Measurements from ENCODE around the gene FCRLB. TPM values are rescaled to one million over a fixed set of nuclear protein-coding genes. Genes with fewer than 3 reads are reported as not detected.
"Not testable (repeated sequence)": the region's sequence is repeated elsewhere in the genome, so short reads cannot be mapped to it uniquely, and the experiment has no call there.

The FCRLB gene
- total RNA-seq, 2 experiments from 2014 or later = 0.35 to 0.43 TPM

- Mint-ChIP-seq H3K27me3 (peaks cover 54% of the 10 kb centered on the region), H3K4me3 (peak overlapping the region; percentile 78), H3K27ac (peak overlapping the region; percentile 56), H3K4me1 (peaks cover 56% of the 10 kb centered on the region)
- ChIA-PET CTCF (interaction anchor here (0.8 to 2.4 kb wide), 10 partner anchors 10 to 243 kb away, joined by 3 to 17 read pairs (median 6); no protein-coding TSS in a partner anchor), POLR2A (interaction anchor here (0.6 to 3.8 kb wide), 5 partner anchors 11 to 411 kb away, joined by 3 to 23 read pairs (median 7); partner anchors contain the start of genes DUSP12 and SDHC)
- not testable (repeated sequence) for H3K9me3 Mint-ChIP-seq; DNase-seq; H3K36me3 Mint-ChIP-seq (ENCODE audit: low read depth)
These were observed 4.0 kb downstream of the FCRLB start for GRCh38 chr1:161725258-161725907.

- Mint-ChIP-seq H3K9me3 (no peaks in the 10 kb centered on the region), H3K27ac (peak overlapping the region; percentile 56), H3K4me1 (peaks cover 60% of the 10 kb centered on the region), H3K27me3 (peaks cover 59% of the 10 kb centered on the region), H3K36me3 (ENCODE audit: low read depth) (peaks cover 3% of the 10 kb centered on the region), H3K4me3 (peak overlapping the region; percentile 78)
- CTCF ChIA-PET = interaction anchor here (0.8 to 2.4 kb wide), 11 partner anchors 10 to 243 kb away, joined by 3 to 17 read pairs (median 6); partner anchors contain the start of gene DUSP12
- POLR2A ChIA-PET = interaction anchor here (0.6 to 3.8 kb wide), 6 partner anchors 11 to 412 kb away, joined by 3 to 23 read pairs (median 6); partner anchors contain the start of genes DUSP12 and SDHC
- DNase-seq = peak; percentile 39
These were observed 4.6 kb downstream of the FCRLB start for GRCh38 chr1:161725908-161726472.

DNA sequence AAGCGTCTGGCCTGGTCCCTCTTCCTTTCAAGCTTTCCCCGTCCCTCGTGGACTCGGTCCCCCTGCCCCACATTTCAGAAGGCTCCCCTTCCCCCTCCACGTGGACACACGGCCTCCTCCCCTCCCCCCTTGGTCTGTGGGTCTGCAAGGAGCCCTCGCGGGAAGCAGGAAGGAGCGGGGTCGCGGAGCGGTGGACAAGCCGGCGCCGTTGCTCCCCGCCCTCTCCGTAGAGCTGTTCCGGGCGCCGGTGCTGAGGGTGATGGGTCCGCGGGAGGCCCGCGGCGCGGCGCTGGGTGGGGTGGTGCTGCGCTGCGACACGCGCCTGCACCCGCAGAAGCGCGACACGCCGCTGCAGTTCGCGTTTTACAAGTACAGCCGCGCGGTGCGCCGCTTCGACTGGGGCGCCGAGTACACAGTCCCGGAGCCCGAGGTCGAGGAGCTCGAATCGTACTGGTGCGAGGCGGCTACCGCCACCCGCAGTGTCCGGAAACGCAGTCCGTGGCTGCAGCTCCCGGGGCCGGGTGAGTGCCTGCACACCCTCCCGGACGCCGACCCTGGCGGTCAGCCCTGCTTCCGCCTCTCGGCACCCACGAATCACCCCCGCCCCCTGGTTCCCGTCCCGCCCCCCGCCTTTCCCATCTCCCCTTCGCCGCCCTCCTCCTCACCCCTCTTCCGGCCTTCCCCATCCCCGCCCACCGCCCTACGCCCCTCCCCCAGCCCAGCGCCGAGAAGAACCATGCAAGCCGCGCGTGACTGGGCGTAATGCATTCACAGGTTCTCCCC, 5.3 kb downstream of the FCRLB start:
- Mint-ChIP-seq H3K4me3 (peak overlapping the region; percentile 78), H3K36me3 (ENCODE audit: low read depth) (peaks cover 3% of the 10 kb centered on the region), H3K27ac (peak overlapping the region; percentile 56), H3K27me3 (peaks cover 66% of the 10 kb centered on the region), H3K9me3 (no peaks in the 10 kb centered on the region), H3K4me1 (peaks cover 60% of the 10 kb centered on the region)
- peak; percentile 74 for DNase-seq
- ChIA-PET POLR2A (interaction anchor here (0.6 to 3.8 kb wide), 8 partner anchors 10 to 413 kb away, joined by 3 to 23 read pairs (median 4); partner anchors contain the start of genes DUSP12 and SDHC), CTCF (interaction anchor here (0.8 to 2.4 kb wide), 12 partner anchors 9 to 244 kb away, joined by 3 to 17 read pairs (median 6); partner anchors contain the start of gene DUSP12)

GRCh38 chr1:161727256-161727924, 6.0 kb downstream of the FCRLB start:
- ChIA-PET CTCF (interaction anchor here (0.9 to 2.4 kb wide), 9 partner anchors 8 to 245 kb away, joined by 3 to 17 read pairs (median 6); partner anchors contain the start of gene DUSP12), POLR2A (interaction anchor here (1.1 to 3.8 kb wide), 6 partner anchors 9 to 197 kb away, joined by 3 to 23 read pairs (median 6); partner anchors contain the start of gene DUSP12)
- peak; percentile 52 for DNase-seq
- peaks cover 64% of the 10 kb centered on the region for H3K27me3 Mint-ChIP-seq
- peak overlapping the region; percentile 81 for H3K27ac Mint-ChIP-seq
- H3K9me3 Mint-ChIP-seq = no peaks in the 10 kb centered on the region
- H3K4me3 Mint-ChIP-seq = peak overlapping the region; percentile 78
- peaks cover 3% of the 10 kb centered on the region for H3K36me3 Mint-ChIP-seq (ENCODE audit: low read depth)
- peaks cover 52% of the 10 kb centered on the region for H3K4me1 Mint-ChIP-seq

DNA sequence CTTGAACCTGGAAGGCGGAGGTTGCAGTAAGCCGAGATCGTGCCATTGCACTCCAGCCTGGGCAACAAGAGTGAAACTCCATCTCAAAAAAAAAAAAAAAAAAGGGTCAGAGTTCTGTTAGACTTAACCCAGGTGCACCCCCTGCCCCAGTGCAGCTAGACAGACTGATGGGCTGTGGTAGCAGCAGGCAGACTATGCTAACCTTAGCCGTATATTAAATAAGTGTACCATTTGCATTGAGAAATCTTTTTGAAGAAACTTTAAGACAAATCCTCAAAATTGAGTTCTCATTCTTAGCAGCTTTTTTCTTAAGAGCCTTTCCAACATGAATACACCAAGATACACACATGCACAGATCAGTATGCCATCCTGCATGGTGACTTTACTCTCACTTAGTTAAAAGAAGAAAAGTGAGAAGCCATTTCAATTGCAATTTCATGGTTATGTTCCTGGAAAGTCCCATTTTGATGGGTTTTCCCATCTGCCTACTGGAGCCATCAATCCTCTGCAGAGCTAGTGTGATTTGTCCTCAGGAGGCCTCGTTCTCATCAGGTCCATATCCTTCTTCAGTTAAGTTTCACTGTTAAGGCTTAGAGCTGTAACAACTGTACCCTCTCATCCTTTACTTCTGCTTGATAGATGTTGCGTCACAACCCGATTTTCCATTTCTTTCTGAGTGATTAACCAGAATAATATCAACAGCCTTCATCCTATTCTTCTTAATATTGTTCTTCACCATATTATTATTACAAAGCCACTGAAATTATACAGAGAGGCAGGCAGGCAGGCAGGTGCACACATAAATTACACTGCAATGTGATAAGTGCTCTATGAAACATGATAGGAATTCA, 7.3 kb downstream of the FCRLB start:
- H3K27me3 Mint-ChIP-seq = peaks cover 65% of the 10 kb centered on the region
- peaks cover 51% of the 10 kb centered on the region for H3K4me1 Mint-ChIP-seq
- H3K36me3 Mint-ChIP-seq (ENCODE audit: low read depth) = peaks cover 3% of the 10 kb centered on the region
- POLR2A ChIA-PET = interaction anchor here (1.9 to 3.8 kb wide), 2 partner anchors 21 kb away, joined by 6 to 23 read pairs; partner anchors contain the start of gene DUSP12
- CTCF ChIA-PET = interaction anchor here (2.3 kb wide), 1 partner anchor 10 kb away, joined by 15 read pairs; no protein-coding TSS in a partner anchor
- H3K4me3 Mint-ChIP-seq = no peak overlapping the region
- no peaks in the 10 kb centered on the region for H3K9me3 Mint-ChIP-seq
- no peak for DNase-seq
- H3K27ac Mint-ChIP-seq = no peak overlapping the region

DNA sequence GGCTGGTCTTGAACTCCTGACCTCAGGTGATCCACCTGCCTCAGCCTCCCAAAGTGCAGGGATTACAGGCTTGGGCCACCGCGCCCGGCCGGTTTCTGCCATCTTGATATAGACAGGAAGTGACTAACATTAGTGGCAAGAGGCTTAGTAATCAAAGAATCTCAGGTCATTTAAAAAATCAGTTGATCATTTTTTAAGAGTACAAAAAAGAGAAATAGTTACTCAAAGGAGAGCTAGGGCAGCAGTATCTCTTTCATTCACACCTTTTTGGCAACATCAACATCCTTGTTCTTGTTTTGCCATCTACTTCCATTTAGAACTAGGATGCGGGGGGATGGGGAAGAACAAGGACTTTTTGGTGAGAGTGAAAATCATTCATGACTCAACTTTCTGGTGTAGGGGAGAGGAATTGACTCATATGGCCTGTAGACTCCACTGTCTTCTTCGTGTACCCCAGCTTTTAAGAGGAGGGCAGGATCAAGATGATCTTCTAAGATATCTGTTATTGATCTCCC, 8.8 kb downstream of the FCRLB start:
- H3K36me3 Mint-ChIP-seq (ENCODE audit: low read depth) = peaks cover 3% of the 10 kb centered on the region
- H3K4me1 Mint-ChIP-seq = peaks cover 48% of the 10 kb centered on the region
- POLR2A ChIA-PET = interaction anchor here (0.8 to 1.9 kb wide), 2 partner anchors 20 to 107 kb away, joined by 3 to 6 read pairs; partner anchors contain the start of gene DUSP12
- no peak overlapping the region for H3K4me3 Mint-ChIP-seq
- CTCF ChIA-PET = interaction anchor here (0.6 to 2.3 kb wide), 4 partner anchors 9 to 1387 kb away, joined by 3 to 15 read pairs (median 4); no protein-coding TSS in a partner anchor
- no peaks in the 10 kb centered on the region for H3K9me3 Mint-ChIP-seq
- H3K27me3 Mint-ChIP-seq = peaks cover 59% of the 10 kb centered on the region
- H3K27ac Mint-ChIP-seq = peak overlapping the region; percentile 12
- DNase-seq = peak; percentile 30

DNA sequence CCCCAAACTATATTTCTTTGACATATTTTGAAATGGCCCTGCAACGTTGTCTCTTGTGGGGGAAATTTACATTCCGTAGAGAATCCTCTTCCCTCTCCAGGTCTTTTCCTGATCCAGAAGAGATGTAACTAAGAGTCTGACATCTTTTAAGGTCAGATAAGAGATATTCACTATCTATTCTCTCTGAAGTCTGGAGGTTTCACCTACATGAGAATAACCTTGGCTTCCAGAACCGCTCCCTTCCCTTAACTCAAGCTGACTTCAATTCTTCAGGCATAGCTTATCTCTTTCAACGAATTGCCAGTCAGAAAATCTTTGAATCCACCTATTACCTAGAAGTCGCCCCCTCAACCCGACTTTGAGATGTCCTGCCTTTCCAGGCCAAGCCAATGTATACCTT, 9.9 kb downstream of the FCRLB start:
- CTCF ChIA-PET = no interaction called here
- H3K4me1 Mint-ChIP-seq = peaks cover 43% of the 10 kb centered on the region
- peaks cover 48% of the 10 kb centered on the region for H3K27me3 Mint-ChIP-seq

DNA sequence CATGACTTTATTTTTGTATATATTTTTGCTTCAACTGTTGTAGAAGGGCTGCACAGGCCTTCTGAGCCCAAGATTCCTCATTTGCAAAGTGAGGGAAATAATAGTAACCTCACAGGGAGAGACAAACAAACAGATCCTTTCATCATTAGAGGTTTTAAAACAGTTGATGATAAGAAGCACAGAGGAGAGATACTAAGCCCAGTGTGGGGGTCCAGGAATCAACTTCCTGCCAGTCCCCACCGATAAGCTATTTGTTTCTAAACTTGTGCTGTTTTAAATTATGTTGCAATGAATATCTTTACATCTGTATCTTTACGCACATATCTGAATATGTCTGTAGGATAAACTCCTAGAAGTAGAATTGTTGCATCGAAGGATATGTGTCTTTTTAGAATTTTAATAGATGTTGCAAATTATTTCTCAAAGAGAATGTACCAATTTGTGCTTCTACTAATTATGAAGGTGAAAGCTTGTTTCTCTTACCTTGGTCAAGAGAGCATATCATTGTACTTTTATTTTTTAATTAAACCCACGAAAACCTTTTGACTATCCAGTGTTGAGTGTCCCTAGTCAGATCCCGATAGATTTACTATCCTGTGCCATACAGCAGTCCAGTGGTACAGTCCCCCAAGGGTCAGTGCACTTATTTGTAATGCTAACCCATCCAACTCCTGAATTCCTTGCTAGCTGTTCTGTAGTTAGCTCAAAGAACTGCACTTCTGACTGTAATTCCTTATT, 10.8 kb downstream of the FCRLB start:
- H3K4me1 Mint-ChIP-seq = peaks cover 44% of the 10 kb centered on the region
- H3K4me3 Mint-ChIP-seq = no peak overlapping the region
- peaks cover 50% of the 10 kb centered on the region for H3K27me3 Mint-ChIP-seq
- no peak for DNase-seq
- no peaks in the 10 kb centered on the region for H3K9me3 Mint-ChIP-seq
- H3K27ac Mint-ChIP-seq = no peak overlapping the region
- ChIA-PET CTCF (interaction anchor here (0.6 to 1.6 kb wide), 3 partner anchors 245 to 1288 kb away, joined by 3 to 5 read pairs (median 4); no protein-coding TSS in a partner anchor), POLR2A (no interaction called here)
- H3K36me3 Mint-ChIP-seq (ENCODE audit: low read depth) = peaks cover 3% of the 10 kb centered on the region

More for the DNA sequence above, 9.9 kb downstream of the FCRLB start:
- Mint-ChIP-seq H3K36me3 (ENCODE audit: low read depth) (peaks cover 3% of the 10 kb centered on the region), H3K9me3 (no peaks in the 10 kb centered on the region), H3K27ac (no peak overlapping the region), H3K4me3 (no peak overlapping the region)
- POLR2A ChIA-PET = no interaction called here
- DNase-seq = no peak

DNA sequence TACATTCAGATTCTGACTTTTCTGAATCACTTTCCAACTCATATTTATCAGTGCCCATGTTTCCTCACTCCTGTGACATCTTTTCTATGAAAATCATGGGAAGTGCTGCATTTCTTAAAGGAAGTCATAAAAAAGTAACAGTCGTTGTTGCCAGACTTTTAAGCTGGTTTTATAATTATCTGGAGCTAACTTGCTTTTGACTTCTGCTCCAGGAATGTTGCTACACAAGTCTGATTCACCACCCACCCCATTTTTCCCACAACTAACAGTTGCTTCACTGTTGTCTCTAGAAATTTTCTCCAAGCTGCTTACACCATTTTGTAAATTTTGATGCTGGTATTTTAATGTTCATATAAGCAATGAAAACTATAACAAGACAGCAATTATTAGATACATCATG, 12.2 kb downstream of the FCRLB start:
- CTCF ChIA-PET = interaction anchor here (1.6 kb wide), 1 partner anchor 249 kb away, joined by 4 read pairs; no protein-coding TSS in a partner anchor
- no peak overlapping the region for H3K27ac Mint-ChIP-seq
- peaks cover 45% of the 10 kb centered on the region for H3K27me3 Mint-ChIP-seq
- peaks cover 38% of the 10 kb centered on the region for H3K4me1 Mint-ChIP-seq
- no peak overlapping the region for H3K4me3 Mint-ChIP-seq
- DNase-seq = no peak
- no peaks in the 10 kb centered on the region for H3K9me3 Mint-ChIP-seq
- POLR2A ChIA-PET = no interaction called here
- H3K36me3 Mint-ChIP-seq (ENCODE audit: low read depth) = no peaks in the 10 kb centered on the region

- Mint-ChIP-seq H3K4me3 (no peak overlapping the region), H3K36me3 (ENCODE audit: low read depth) (no peaks in the 10 kb centered on the region)
- POLR2A ChIA-PET = no interaction called here
These were observed 14.5 kb downstream of the FCRLB start for GRCh38 chr1:161735837-161736236.

More at GRCh38 chr1:161735837-161736236, 14.5 kb downstream of the FCRLB start:
- H3K27ac Mint-ChIP-seq = no peak overlapping the region
- H3K4me1 Mint-ChIP-seq = peaks cover 42% of the 10 kb centered on the region
- no peak for DNase-seq
- H3K9me3 Mint-ChIP-seq = no peaks in the 10 kb centered on the region
- CTCF ChIA-PET = interaction anchor here (0.9 to 7.9 kb wide), 3 partner anchors 10 to 252 kb away, joined by 3 to 56 read pairs (median 6); no protein-coding TSS in a partner anchor
- peaks cover 36% of the 10 kb centered on the region for H3K27me3 Mint-ChIP-seq
